ENCODE measurements around the gene PRXL2A. TPM values are rescaled to one million over a fixed set of nuclear protein-coding genes. Genes with fewer than 3 reads are reported as not detected.
A peak's percentile ranks its signal among the peaks of the same experiment; 100 is the strongest.

The PRXL2A gene
- polyA plus RNA-seq, 6 donors from 2014 or later: 2.5 to 13.9 (median 8.3) TPM

DNA sequence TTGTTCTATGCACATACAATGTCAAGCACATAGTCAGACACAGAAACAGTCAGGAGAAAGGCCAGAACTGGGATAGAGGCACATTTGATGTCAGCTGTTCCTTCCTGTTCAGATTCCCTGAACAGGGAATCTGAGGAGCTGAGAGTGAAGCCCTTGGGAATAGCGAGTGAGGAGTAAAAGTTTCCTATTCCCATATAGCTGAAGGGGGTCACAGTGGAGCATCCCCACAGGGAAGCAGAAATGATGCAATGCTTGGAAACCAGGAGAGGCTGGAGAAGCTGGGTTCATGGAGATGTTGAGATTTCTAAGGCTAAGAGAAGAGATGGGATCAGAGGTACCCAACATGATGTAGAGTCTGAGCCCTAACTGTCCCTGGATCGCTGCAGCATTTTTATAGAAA, 11.3 kb upstream of the PRXL2A start:
- Mint-ChIP-seq H3K36me3 (no peaks in the 10 kb centered on the region), H3K4me1 (no peaks in the 10 kb centered on the region), H3K9me3 (no peaks in the 10 kb centered on the region), H3K27me3 (peaks cover 5 to 17% (median 16%) of the 10 kb centered on the region in 3 donors), H3K27ac (peak overlapping the region in 1 of 6 donors; percentile 12), H3K4me3 (no peak overlapping the region)
- DNase-seq (no peak), ATAC-seq (ENCODE audit: low read depth in 2 of 2) (no peak)

DNA sequence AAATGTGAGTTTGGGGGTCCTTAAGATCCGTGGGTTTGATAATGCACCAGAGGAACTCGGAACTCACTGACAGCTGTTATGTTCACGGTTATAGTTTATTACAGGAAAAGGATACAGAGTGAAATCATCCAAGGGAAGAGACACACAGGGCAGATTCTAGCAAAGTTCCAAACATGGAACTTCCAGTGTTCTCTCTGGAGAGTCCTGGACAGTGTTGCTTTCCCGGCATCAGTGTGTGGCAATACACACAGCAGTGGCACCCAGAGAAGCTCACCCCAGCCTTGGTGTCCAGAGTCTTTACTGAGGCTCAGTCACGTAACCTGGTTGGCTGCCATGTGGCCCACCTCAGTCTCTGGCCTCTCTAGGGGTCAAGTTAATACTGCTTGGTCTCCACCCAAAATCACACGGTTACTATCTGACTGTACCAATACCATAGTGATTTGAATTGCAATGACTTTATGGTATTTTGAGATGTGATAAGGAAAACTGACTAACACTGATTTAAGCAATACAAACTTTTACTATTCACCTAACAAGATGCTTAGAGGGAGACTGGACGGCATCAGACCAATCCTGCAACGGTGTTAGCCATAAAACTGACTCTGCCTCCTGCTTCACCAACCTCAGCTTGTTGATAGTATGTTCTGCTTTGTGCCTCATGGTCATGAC, 8.1 kb upstream of the PRXL2A start:
- DNase-seq: no peak
- Mint-ChIP-seq H3K27me3 (peaks cover 0 to 10% (median 8%) of the 10 kb centered on the region in 3 donors), H3K36me3 (no peaks in the 10 kb centered on the region), H3K4me3 (no peak overlapping the region), H3K9me3 (no peaks in the 10 kb centered on the region), H3K27ac (no peak overlapping the region), H3K4me1 (no peaks in the 10 kb centered on the region)
- no peak for ATAC-seq (ENCODE audit: low read depth in 2 of 2)

DNA sequence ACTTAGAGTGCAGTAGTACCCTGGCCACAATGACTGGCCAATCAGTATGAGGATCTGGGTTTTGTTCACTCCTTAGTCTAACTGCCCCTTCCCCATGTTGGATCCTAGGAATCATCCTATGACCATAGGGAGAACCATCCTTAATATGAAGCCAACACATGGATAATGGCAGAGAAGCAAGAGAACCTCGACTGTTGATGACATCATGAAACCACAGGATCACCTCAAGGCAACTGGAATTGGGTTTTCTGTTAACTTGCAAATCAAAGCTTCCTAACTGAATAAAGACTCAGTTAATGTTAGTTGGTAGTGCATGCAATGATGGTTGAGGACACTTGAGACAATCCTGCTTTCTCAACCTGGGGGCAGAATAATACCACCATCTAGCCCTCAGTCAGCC, 3.3 kb upstream of the PRXL2A start:
- peak overlapping the region in 1 of 8 donors; percentile 28 for H3K4me3 Mint-ChIP-seq

DNA sequence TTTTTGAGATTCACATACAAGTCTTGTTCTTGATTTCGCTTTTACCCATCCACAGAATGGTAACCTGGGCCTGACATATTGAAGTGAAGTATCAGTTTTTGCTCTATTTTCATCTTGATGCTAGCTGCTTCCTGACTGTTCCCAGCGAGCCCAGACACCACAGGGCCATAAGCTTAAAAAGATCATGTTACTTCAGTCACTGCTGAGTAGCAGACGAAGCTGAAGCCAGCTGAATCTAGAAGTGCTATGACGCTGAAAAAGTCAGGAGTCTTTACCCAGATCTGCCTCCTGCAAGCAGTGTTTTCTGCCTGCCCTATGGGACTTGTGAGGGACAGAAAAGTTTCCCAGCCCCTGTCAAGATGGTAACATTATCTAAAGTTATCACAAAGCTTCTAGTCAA, 2.7 kb upstream of the PRXL2A start:
- no peak for ATAC-seq (ENCODE audit: low read depth in 2 of 2)
- Mint-ChIP-seq H3K27ac (no peak overlapping the region), H3K4me1 (peaks cover 9 to 17% (median 13%) of the 10 kb centered on the region in 3 donors), H3K4me3 (peak overlapping the region in 1 of 8 donors; percentile 15), H3K27me3 (no peaks in the 10 kb centered on the region), H3K9me3 (no peaks in the 10 kb centered on the region), H3K36me3 (no peaks in the 10 kb centered on the region)
- no peak for DNase-seq

More for the DNA sequence above, 3.3 kb upstream of the PRXL2A start:
- peaks cover 9 to 17% (median 13%) of the 10 kb centered on the region in 3 donors for H3K4me1 Mint-ChIP-seq
- DNase-seq (no peak), ATAC-seq (ENCODE audit: low read depth in 2 of 2) (no peak)
- peak overlapping the region in 1 of 6 donors; percentile 64 for H3K27ac Mint-ChIP-seq
- H3K9me3 Mint-ChIP-seq: no peaks in the 10 kb centered on the region
- no peaks in the 10 kb centered on the region for H3K27me3 Mint-ChIP-seq
- no peaks in the 10 kb centered on the region for H3K36me3 Mint-ChIP-seq

DNA sequence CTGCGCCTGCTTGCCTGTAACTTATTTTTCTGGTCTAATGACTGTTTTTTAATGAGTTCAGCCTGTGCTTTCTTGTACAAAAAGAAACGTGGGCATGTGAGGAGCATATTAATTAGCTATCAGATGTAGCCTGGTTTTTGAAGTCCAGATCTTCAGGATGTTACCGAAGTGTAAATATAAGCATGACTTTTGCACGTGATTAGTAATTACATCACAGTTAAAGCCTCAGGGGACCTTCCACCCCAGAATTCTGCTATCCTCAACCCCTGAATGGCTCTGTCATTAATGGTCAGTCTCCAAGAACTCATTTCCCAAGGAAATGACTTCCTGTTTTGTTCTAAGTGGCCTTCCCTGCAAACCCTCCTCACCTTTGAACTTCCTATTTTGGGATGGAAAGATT, 2.1 kb upstream of the PRXL2A start:
- peaks cover 9 to 17% (median 13%) of the 10 kb centered on the region in 3 donors for H3K4me1 Mint-ChIP-seq
- no peak for ATAC-seq (ENCODE audit: low read depth in 2 of 2)
- H3K9me3 Mint-ChIP-seq: no peaks in the 10 kb centered on the region
- H3K27me3 Mint-ChIP-seq: no peaks in the 10 kb centered on the region
- H3K36me3 Mint-ChIP-seq: no peaks in the 10 kb centered on the region
- H3K27ac Mint-ChIP-seq: peak overlapping the region in 1 of 6 donors; percentile 74
- no peak for DNase-seq
- peak overlapping the region in 1 of 8 donors; percentile 15 for H3K4me3 Mint-ChIP-seq

DNA sequence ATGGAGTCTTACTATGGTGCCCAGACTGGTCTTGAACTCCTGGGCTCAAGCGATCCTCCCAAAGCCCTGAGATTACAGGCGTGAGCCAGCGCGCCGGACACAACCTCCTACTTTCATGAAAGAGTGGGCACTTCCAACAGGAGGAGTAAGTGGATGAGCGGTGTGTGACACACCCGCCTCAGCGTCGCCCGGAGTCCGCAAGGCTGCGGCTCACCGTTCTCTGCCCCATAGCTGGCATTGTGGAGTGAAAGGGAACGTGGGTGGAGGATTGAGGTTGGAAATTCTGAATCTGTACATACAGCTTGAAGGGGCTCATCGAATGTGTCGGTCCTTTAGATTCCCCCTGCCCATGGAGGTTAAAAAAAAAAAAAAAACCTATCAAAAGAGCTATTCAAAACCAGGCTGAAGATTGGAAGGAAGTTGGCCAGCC, 524 bp upstream of the PRXL2A start:
- Mint-ChIP-seq H3K4me1 (peaks cover 13 to 17% (median 14%) of the 10 kb centered on the region in 3 donors), H3K9me3 (no peaks in the 10 kb centered on the region), H3K27ac (peak overlapping the region in 5 of 6 donors; percentile 55 to 87 (median 80)), H3K36me3 (no peaks in the 10 kb centered on the region), H3K4me3 (peak overlapping the region; percentile 88 to 97 (median 93)), H3K27me3 (no peaks in the 10 kb centered on the region)
- DNase-seq (no peak), ATAC-seq (ENCODE audit: low read depth in 2 of 2) (peak; percentile 23 to 24)

DNA sequence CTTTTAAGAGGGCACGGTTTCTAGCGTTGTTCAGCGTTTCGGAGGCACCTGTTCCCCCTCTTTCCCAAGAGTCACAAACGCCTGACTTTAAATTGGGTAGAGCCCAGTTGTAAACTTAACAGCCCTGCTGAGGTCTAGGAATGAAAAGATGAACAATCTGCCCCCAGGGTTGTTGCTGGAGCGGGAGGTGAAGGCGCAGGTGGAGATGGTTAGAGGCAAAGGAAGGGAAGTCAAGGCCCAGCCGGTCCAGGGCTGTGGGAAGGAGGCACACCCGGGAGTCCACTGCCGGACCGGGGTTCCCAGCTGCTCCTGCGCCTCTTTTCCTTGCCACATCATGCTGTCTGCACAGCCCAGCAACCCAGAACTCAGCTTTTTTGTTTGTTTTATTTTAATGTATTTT, 770 bp downstream of the PRXL2A start:
- H3K36me3 Mint-ChIP-seq: no peaks in the 10 kb centered on the region

DNA sequence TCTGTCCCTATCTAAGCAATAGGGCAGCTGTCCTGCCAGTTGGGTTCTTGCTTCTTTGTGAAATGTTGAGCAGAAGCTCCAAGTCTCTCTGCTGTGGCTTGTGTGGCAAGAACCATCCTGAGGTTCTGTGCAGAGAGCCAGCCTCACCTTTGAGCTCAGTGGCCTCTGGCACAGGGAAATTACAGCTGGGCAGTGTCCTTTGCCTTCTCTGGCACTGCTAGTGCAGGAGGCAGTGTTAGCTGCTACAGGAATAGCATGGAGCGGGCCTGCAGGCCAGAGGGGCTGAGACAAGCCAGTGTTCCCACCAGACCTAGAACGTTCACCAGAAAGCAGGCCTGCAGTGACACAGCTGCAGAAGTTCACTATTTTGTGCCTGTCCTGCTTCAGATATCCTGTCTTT, 1.8 kb downstream of the PRXL2A start:
- Mint-ChIP-seq H3K9me3 (no peaks in the 10 kb centered on the region), H3K36me3 (no peaks in the 10 kb centered on the region), H3K4me3 (peak overlapping the region in 7 of 8 donors; percentile 23 to 97 (median 88)), H3K4me1 (peaks cover 14 to 17% (median 17%) of the 10 kb centered on the region in 3 donors), H3K27me3 (no peaks in the 10 kb centered on the region), H3K27ac (no peak overlapping the region)
- no peak for DNase-seq
- ATAC-seq (ENCODE audit: low read depth in 2 of 2): no peak

More for the DNA sequence above, 770 bp downstream of the PRXL2A start:
- H3K4me3 Mint-ChIP-seq: peak overlapping the region; percentile 62 to 97 (median 92)
- no peak for DNase-seq
- H3K9me3 Mint-ChIP-seq: no peaks in the 10 kb centered on the region
- no peaks in the 10 kb centered on the region for H3K27me3 Mint-ChIP-seq
- ATAC-seq (ENCODE audit: low read depth in 2 of 2): no peak
- H3K27ac Mint-ChIP-seq: peak overlapping the region in 1 of 6 donors; percentile 81
- H3K4me1 Mint-ChIP-seq: peaks cover 14 to 17% (median 17%) of the 10 kb centered on the region in 3 donors

DNA sequence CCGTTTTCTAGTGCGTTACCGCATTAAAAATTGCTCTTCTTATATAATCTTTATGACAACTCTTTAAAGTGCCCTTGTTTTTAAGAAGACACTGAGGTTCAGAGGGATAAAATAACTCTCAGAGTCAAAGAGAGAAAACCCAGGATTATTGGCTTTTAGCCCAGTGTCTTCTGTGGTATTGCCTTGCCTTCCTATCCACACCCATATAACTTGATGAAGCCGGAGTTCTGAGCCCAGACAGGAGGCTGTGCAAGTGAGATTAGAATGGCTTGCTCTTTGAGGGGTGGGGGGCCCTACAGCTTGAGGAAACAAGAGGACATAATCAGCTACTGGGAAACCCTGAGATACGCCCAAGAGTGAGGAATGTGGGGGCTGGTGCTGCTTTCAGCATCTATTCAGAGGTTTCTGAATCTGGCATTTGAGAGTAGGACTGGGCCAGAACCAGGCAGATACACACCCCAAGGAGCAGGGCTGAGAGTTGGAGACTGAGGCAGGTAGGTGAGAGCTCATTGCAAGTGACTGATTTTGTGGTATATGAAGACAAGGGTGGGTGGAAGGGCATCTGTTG, 2.3 kb downstream of the PRXL2A start:
- Mint-ChIP-seq H3K36me3 (no peaks in the 10 kb centered on the region), H3K4me3 (peak overlapping the region in 2 of 8 donors; percentile 88 to 97), H3K27me3 (no peaks in the 10 kb centered on the region), H3K9me3 (no peaks in the 10 kb centered on the region), H3K4me1 (peaks cover 14 to 17% (median 17%) of the 10 kb centered on the region in 3 donors), H3K27ac (peak overlapping the region in 1 of 6 donors; percentile 36)
- DNase-seq (no peak), ATAC-seq (ENCODE audit: low read depth in 2 of 2) (no peak)

DNA sequence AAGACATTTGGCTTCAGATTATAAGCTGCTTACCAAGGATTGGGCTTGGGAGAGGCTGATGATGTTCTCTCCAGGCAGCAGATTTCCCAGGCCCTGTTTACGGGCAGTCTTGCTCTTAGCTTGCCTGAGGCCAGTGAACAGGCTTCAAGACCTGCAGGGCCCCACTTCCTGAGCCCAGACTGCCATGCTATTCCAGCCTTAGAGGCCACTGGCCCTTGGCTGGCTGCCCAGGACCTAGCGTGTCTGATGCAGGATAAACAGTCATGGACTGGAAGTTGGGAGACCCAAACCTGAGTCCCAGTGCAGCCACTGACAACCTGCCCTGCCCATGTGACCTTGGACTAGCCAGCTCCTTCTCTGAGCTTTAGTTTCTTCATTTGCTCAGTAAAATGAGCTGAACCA, 2.9 kb downstream of the PRXL2A start:
- Mint-ChIP-seq H3K27ac (no peak overlapping the region), H3K9me3 (no peaks in the 10 kb centered on the region), H3K27me3 (no peaks in the 10 kb centered on the region), H3K36me3 (no peaks in the 10 kb centered on the region), H3K4me1 (peaks cover 14 to 17% (median 17%) of the 10 kb centered on the region in 3 donors), H3K4me3 (peak overlapping the region in 1 of 8 donors; percentile 88)
- ATAC-seq (ENCODE audit: low read depth in 2 of 2): no peak
- no peak for DNase-seq

DNA sequence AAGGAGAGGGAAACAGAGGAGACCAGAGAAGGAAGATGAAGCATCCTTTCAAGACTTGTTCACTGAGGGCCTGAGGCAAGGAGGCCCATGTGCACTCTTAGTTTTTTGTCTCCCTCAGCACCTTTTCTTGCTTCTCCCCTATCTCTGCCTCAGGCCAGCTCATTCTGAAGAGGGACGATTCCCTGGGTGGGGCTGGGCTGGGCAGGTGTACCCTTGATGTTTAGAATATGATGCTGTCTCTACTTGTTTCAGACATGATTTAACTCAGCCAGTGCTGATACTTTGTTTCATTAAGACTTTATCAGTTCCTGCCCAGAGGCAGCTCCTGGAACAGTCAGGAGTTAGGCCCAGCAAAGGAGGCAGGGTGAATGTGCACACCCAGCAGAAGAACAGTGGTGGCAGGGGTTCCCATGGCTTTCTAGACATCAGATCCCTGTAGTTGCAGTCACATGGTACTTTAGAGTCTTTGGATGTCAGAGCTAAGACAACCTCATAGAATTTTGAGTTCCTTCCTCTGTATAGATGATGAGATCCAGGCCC, 3.4 kb downstream of the PRXL2A start:
- no peak for DNase-seq
- no peaks in the 10 kb centered on the region for H3K9me3 Mint-ChIP-seq
- no peak for ATAC-seq (ENCODE audit: low read depth in 2 of 2)
- peaks cover 14 to 17% (median 17%) of the 10 kb centered on the region in 3 donors for H3K4me1 Mint-ChIP-seq
- no peaks in the 10 kb centered on the region for H3K27me3 Mint-ChIP-seq
- H3K4me3 Mint-ChIP-seq: no peak overlapping the region
- H3K27ac Mint-ChIP-seq: no peak overlapping the region
- no peaks in the 10 kb centered on the region for H3K36me3 Mint-ChIP-seq

DNA sequence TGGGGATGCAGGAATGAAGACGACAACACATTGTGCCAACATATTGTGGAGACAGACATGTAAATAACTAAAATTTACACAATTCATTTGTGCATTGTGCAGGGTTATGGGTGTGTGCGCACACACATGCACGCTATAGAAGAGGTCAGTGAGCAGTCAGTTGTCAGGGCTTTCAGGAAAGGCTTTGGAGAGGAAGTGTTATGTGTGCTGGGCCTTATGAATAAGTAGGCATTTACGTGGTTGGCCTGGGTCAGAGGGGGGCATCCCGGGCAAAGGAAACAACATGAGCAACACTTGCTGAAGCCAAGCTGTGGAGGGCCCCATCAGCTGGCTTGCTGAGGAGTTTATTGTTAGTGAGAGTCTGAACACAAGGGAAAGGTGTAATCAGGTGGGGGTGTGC, 4.1 kb downstream of the PRXL2A start:
- Mint-ChIP-seq H3K36me3 (no peaks in the 10 kb centered on the region), H3K4me3 (no peak overlapping the region), H3K27me3 (no peaks in the 10 kb centered on the region), H3K9me3 (no peaks in the 10 kb centered on the region), H3K27ac (peak overlapping the region in 2 of 6 donors; percentile 12 to 53), H3K4me1 (peaks cover 13 to 15% (median 15%) of the 10 kb centered on the region in 3 donors)
- DNase-seq: no peak
- ATAC-seq (ENCODE audit: low read depth in 2 of 2): no peak

DNA sequence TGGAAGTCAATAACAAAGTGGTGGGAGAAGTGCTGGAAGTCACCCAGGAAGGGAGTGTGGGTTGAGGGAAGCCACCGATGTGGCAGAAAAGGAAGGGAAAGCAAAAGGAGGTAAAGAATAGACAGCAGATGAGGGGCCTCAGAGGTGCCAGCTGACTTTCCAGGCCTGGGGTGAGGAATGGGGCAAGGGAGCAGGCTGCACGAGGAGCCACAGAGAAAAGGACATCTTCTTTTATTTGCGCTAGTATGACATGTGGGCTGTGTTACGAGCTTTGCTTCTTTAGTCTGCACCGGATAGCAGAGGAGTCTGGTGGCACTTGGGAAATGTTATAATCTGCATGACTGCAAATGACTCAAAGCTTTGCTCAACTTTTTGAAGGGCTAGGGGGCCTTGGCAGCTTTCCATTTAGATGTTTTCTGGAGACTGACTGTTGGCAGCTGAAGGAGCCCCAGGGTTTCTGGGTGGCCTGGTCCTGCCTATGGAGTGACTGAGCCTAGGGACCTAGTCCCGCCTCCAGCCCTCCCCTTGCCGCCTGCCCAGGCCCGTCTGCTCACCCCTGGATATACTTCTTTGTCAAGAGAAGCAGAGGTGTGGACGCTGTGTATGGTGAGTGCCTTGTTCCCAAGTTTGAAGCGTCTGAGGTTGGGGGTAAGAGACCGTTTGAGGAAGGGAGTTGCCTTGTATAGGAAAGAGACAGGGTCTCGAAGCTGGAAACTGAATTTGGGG, 5.1 kb downstream of the PRXL2A start:
- Mint-ChIP-seq H3K9me3 (no peaks in the 10 kb centered on the region), H3K4me3 (no peak overlapping the region), H3K4me1 (peaks cover 7 to 10% (median 10%) of the 10 kb centered on the region in 3 donors), H3K36me3 (no peaks in the 10 kb centered on the region), H3K27ac (peak overlapping the region in 1 of 6 donors; percentile 60), H3K27me3 (no peaks in the 10 kb centered on the region)
- DNase-seq (no peak), ATAC-seq (ENCODE audit: low read depth in 2 of 2) (no peak)

Data from naive B cell (primary cell).